Measurements from ENCODE around the gene ASTN2. TPM values are rescaled to one million over a fixed set of nuclear protein-coding genes. Genes with fewer than 3 reads are reported as not detected.

The ASTN2 gene
- total and polyA plus RNA-seq, 9 of the 15 experiments (the other 6 are each of a cell fraction or from before 2014, with no cell fraction given) = 0.56 to 3.5 (median 1.9) TPM

DNA sequence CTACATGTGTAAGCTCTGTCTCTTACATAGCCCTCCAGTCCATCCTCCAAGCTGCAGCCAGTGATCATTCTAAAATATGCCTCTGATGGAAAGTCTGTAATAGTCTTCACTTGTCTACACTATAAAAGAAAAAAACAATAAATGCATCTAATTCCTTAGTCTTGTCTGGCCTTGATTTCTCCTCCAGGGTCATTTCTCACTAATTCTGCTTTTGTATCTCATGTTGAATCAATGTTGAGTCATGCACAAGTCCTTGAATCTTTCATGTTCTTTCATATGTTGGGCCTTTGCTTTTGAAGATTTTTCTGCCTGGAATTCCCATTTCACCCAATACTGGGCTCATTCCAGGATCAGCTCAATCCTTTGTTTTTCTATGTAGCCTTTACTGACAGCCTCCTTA lies 848.9 kb downstream of the ASTN2 start:
- H3K4me3 ChIP-seq = no peak overlapping the region
- no peaks in the 10 kb centered on the region for H3K9me3 ChIP-seq (replicated peaks; ENCODE audit: control insufficient read depth, insufficient read depth, low read depth, low read length)
- FAIRE-seq (no peak), DNase-seq (ENCODE audit: extremely low read depth in 1 of 4, low spot score in 3 of 4) (no peak), ATAC-seq (no peak)
- H4K20me1 ChIP-seq (replicated peaks; ENCODE audit: control insufficient read depth, insufficient read depth, low read length) = no peaks in the 10 kb centered on the region
- no peaks in the 10 kb centered on the region for H3K36me3 ChIP-seq (ENCODE audit: control insufficient read depth, insufficient read depth, low read length)
- no peak overlapping the region for H2AFZ ChIP-seq (ENCODE audit: low read depth, low read length)
- POLR2A ChIA-PET = no interaction called here
- no peak overlapping the region for H3K9ac ChIP-seq (ENCODE audit: insufficient read depth in 1 of 2, low read depth in 2 of 2, low read length in 2 of 2)
- H3K79me2 ChIP-seq (ENCODE audit: control insufficient read depth, insufficient read depth, low read length) = no peaks in the 10 kb centered on the region
- peaks cover 0 to 6% of the 10 kb centered on the region in 2 experiments; a peak in 2 of 5 replicates for H3K4me1 ChIP-seq (replicated peaks in 1 of 2; ENCODE audit: control insufficient read depth in 2 of 2, insufficient read depth in 2 of 2, low read length in 2 of 2)
- no peak for TF ChIP-seq FUS (optimal IDR thresholded peaks at IDR 0.05; ENCODE audit: low read depth, low read length)
- no peak for TF ChIP-seq ZNF444 (CRISPR knock-in tag; IDR thresholded peaks at IDR 0.05)
- no peak for TF ChIP-seq CBFB (CRISPR knock-in tag; IDR thresholded peaks at IDR 0.05)
- TF ChIP-seq SETDB1 (IDR thresholded peaks at IDR 0.05; ENCODE audit: low read length) = no peak
- no peak for TF ChIP-seq HNRNPK (IDR thresholded peaks at IDR 0.05; ENCODE audit: low read depth, low read length, poor library complexity, severe bottlenecking)
- TF ChIP-seq ZNF239 (CRISPR knock-in tag; IDR thresholded peaks at IDR 0.05) = no peak
- TF ChIP-seq ETS2 (tag; IDR thresholded peaks at IDR 0.05; ENCODE audit: borderline replicate concordance, poor library complexity, severe bottlenecking) = no peak
- TF ChIP-seq, protein P1, sequence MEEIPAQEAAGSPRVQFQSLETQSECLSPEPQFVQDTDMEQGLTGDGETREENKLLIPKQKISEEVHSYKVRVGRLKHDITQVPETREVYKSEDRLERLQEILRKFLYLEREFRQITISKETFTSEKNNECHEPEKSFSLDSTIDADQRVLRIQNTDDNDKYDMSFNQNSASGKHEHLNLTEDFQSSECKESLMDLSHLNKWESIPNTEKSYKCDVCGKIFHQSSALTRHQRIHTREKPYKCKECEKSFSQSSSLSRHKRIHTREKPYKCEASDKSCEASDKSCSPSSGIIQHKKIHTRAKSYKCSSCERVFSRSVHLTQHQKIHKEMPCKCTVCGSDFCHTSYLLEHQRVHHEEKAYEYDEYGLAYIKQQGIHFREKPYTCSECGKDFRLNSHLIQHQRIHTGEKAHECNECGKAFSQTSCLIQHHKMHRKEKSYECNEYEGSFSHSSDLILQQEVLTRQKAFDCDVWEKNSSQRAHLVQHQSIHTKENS (CRISPR knock-in tag; IDR thresholded peaks at IDR 0.05) = no peak
- no peak for TF ChIP-seq ZFP30 (CRISPR knock-in tag; IDR thresholded peaks at IDR 0.05; ENCODE audit: borderline replicate concordance)
- TF ChIP-seq PHTF2 (CRISPR knock-in tag; IDR thresholded peaks at IDR 0.05) = no peak
- no peak for TF ChIP-seq SMARCC2 (IDR thresholded peaks at IDR 0.05; ENCODE audit: low read depth)
- TF ChIP-seq NR1H2 (CRISPR knock-in tag; IDR thresholded peaks at IDR 0.05) = no peak
- TF ChIP-seq BRF1 (IDR thresholded peaks at IDR 0.05; ENCODE audit: borderline replicate concordance, extremely low read depth, insufficient read length) = no peak
- H3K4me2 ChIP-seq (ENCODE audit: insufficient read depth, low read length) = no peak overlapping the region
- in situ Hi-C loops (cut with MboI) (no loop called here), intact Hi-C loops (cut with micrococcal nuclease) (no loop called here)
- no peaks in the 10 kb centered on the region for H3K9me1 ChIP-seq (ENCODE audit: control insufficient read depth, insufficient read depth, low read length)
- CTCF ChIA-PET (ENCODE audit: low intra/inter-chr PET ratio) = no interaction called here
- H3K27me3 ChIP-seq (ENCODE audit: control insufficient read depth in 2 of 2, insufficient read depth in 2 of 2, low read length in 2 of 2) = no peaks in the 10 kb centered on the region
- no TSS peak for BruUV-seq (replicated peaks)
- no peak overlapping the region for H3K27ac ChIP-seq (ENCODE audit: extremely low read depth, low read depth, low read length)

Data from K562 (cell line).